ENCODE measurements around the gene GNAI3. TPM values are rescaled to one million over a fixed set of nuclear protein-coding genes. Genes with fewer than 3 reads are reported as not detected.

GNAI3 gene

DNA sequence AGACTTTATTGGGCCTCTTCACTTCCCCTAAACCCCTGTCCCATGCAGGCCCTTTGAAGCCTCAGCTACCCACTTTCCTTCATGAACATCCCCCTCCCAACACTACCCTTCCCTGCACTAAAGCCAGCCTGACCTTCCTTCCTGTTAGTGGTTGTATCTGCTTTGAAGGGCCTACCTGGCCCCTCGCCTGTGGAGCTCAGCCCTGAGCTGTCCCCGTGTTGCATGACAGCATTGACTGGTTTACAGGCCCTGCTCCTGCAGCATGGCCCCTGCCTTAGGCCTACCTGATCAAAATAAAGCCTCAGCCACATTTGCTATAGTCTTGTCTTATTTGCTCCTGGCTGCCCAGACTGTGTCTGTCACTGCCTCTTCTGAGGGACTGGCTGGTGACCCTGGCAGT, 113.0 kb downstream of the GNAI3 start:
- Histone ChIP-seq H2AK5ac (ENCODE audit: low read length, severe bottlenecking) (no peak overlapping the region), H3K27me3 (ENCODE audit: control insufficient read depth in 1 of 2, insufficient read depth in 1 of 2, low read length in 2 of 2) (no peaks in the 10 kb centered on the region), H3K14ac (ENCODE audit: low read length in 2 of 2) (no peak overlapping the region), H2BK120ac (ENCODE audit: low read depth, low read length) (no peak overlapping the region), H3K27ac (ENCODE audit: low read length, poor library complexity, severe bottlenecking) (no peak overlapping the region), H2BK15ac (ENCODE audit: low read depth, poor library complexity, severe bottlenecking) (no peak overlapping the region), H2BK12ac (ENCODE audit: low read length in 2 of 2) (no peak overlapping the region), H3K4me2 (ENCODE audit: low read length, poor library complexity, severe bottlenecking) (no peak overlapping the region), H2AFZ (ENCODE audit: low read depth, low read length) (no peak overlapping the region), H3K4ac (ENCODE audit: low read depth in 1 of 2, low read length in 2 of 2) (no peak overlapping the region), H3K4me3 (ENCODE audit: insufficient read depth in 1 of 2, low read depth in 1 of 2, low read length in 2 of 2) (no peak overlapping the region), H3K36me3 (ENCODE audit: control insufficient read depth in 1 of 2, insufficient read depth in 2 of 2, low read depth in 1 of 2, low read length in 2 of 2) (peaks cover 7% of the 10 kb centered on the region in 2 experiments), H3K18ac (ENCODE audit: low read depth in 1 of 2, low read length in 2 of 2) (no peak overlapping the region), H3K79me1 (replicated peaks; ENCODE audit: low read length, poor library complexity, severe bottlenecking) (no peaks in the 10 kb centered on the region), H3K23ac (ENCODE audit: low read length in 2 of 2) (peak overlapping the region in 1 of 2 experiments; percentile 52), H3K9ac (ENCODE audit: low read length) (no peak overlapping the region), H3K4me1 (ENCODE audit: control insufficient read depth, insufficient read depth, low read depth, low read length) (peaks cover 19% of the 10 kb centered on the region), H3K9me3 (ENCODE audit: control insufficient read depth, low read length) (no peaks in the 10 kb centered on the region), H4K8ac (ENCODE audit: low read length) (no peak overlapping the region), H2BK5ac (ENCODE audit: low read depth, low read length, poor library complexity, severe bottlenecking) (no peak overlapping the region), H4K91ac (ENCODE audit: low read length) (no peak overlapping the region)
- DNase-seq, result no peak
- 93% methylated on average over 2 of the region's 2 CpGs for WGBS

DNA sequence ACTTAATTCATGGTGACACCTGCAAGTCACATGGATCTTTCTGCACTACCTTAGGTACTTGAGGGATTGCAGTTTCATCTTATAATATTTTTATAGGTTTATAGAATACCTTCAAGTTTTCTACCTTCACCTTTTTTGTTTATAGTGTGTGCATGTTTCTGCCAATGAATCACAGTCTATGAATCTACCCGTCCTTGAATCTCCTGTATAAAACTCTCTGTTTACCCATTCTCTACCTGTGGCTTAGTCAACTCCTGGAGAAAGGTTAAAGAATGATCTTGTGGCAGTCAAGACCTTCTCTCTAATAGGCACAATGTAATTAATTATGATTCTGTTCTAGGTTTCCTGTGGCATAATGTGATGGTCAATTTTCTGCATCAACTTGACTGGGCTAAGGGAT, 116.3 kb downstream of the GNAI3 start:
- Histone ChIP-seq H2AK5ac (ENCODE audit: low read length, severe bottlenecking) (no peak overlapping the region), H3K27ac (ENCODE audit: low read length, poor library complexity, severe bottlenecking) (no peak overlapping the region), H3K23ac (ENCODE audit: low read length in 2 of 2) (no peak overlapping the region), H3K14ac (ENCODE audit: low read length in 2 of 2) (no peak overlapping the region), H3K9me3 (ENCODE audit: control insufficient read depth, low read length) (no peaks in the 10 kb centered on the region), H3K79me1 (replicated peaks; ENCODE audit: low read length, poor library complexity, severe bottlenecking) (no peaks in the 10 kb centered on the region), H3K27me3 (ENCODE audit: control insufficient read depth in 1 of 2, insufficient read depth in 1 of 2, low read length in 2 of 2) (no peaks in the 10 kb centered on the region), H3K4me3 (ENCODE audit: insufficient read depth in 1 of 2, low read depth in 1 of 2, low read length in 2 of 2) (no peak overlapping the region), H2BK12ac (ENCODE audit: low read length in 2 of 2) (no peak overlapping the region), H2BK15ac (ENCODE audit: low read depth, poor library complexity, severe bottlenecking) (no peak overlapping the region), H3K9ac (ENCODE audit: low read length) (no peak overlapping the region), H3K18ac (ENCODE audit: low read depth in 1 of 2, low read length in 2 of 2) (no peak overlapping the region), H4K91ac (ENCODE audit: low read length) (no peak overlapping the region), H3K4me2 (ENCODE audit: low read length, poor library complexity, severe bottlenecking) (no peak overlapping the region), H2AFZ (ENCODE audit: low read depth, low read length) (no peak overlapping the region), H3K4ac (ENCODE audit: low read depth in 1 of 2, low read length in 2 of 2) (no peak overlapping the region), H3K4me1 (ENCODE audit: control insufficient read depth, insufficient read depth, low read depth, low read length) (peaks cover 13% of the 10 kb centered on the region), H2BK120ac (ENCODE audit: low read depth, low read length) (no peak overlapping the region), H2BK5ac (ENCODE audit: low read depth, low read length, poor library complexity, severe bottlenecking) (no peak overlapping the region), H4K8ac (ENCODE audit: low read length) (no peak overlapping the region), H3K36me3 (ENCODE audit: control insufficient read depth in 1 of 2, insufficient read depth in 2 of 2, low read depth in 1 of 2, low read length in 2 of 2) (peaks cover 2 to 7% of the 10 kb centered on the region in 2 experiments)
- no CpG with 5 or more reads among the region's 1 CpG for whole genome bisulfite sequencing
- no peak for DNase-seq

DNA sequence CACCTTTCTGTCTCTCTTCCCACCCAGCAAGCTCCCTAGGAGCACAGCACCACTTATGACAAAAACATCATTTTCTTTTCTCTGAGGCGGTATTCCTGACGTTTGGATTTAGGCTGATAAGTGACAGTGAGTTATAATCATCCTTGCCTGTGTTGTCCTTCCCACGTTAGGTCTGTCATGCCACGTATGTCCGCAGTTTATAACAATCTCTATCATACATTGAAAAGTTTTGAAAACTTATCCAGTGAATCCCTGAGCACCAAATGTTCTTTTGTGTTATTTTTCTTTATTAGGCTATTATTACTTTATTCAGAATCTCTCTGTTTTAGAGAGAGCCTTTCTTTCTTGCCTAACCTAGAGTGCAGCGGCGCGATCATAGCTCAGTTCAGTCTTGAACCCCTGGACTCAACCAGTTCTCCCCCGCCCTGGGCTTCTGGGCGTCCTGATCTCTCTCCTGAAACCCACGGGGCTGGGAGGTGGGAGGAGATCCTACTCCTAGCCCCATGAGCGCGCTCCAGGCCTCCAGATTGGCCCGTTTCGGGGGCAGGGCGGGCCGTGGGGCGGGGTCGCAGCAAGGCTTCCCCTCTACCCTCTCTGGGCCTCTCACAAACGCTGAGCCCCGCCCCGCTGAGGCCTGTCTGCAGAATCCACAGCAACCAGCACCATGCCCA, 119.2 kb downstream of the GNAI3 start, which contains the start of gene GSTM2:
Gene GSTM2, plus strand, starts transcription at position 606 of the 671 bp plus-strand sequence. Its CDS starts 59 bp downstream, at position 665.
- H3K27ac ChIP-seq (ENCODE audit: low read length, poor library complexity, severe bottlenecking), result no peak within 1 kb of the TSS

More for the DNA sequence above, 119.2 kb downstream of the GNAI3 start, which contains the start of gene GSTM2:
- WGBS, result 28% methylated on average over 14 of the region's 22 CpGs
- H3K79me1 ChIP-seq (replicated peaks; ENCODE audit: low read length, poor library complexity, severe bottlenecking), result peaks cover 1% of the 10 kb centered on the region
- no peak within 1 kb of the TSS for H2BK5ac ChIP-seq (ENCODE audit: low read depth, low read length, poor library complexity, severe bottlenecking)
- no peak within 1 kb of the TSS for H3K14ac ChIP-seq (ENCODE audit: low read length in 2 of 2)
- H2BK15ac ChIP-seq (ENCODE audit: low read depth, poor library complexity, severe bottlenecking), result no peak within 1 kb of the TSS
- no peak within 1 kb of the TSS for H2AK5ac ChIP-seq (ENCODE audit: low read length, severe bottlenecking)
- H2BK120ac ChIP-seq (ENCODE audit: low read depth, low read length), result peak within 1 kb of the TSS; percentile 49
- peak within 1 kb of the TSS; percentile 84 for H3K9ac ChIP-seq (ENCODE audit: low read length)
- H3K27me3 ChIP-seq (ENCODE audit: control insufficient read depth in 1 of 2, insufficient read depth in 1 of 2, low read length in 2 of 2), result no peaks in the 10 kb centered on the region
- H3K18ac ChIP-seq (ENCODE audit: low read depth in 1 of 2, low read length in 2 of 2), result peak within 1 kb of the TSS in 1 of 2 experiments; percentile 80
- no peaks in the 10 kb centered on the region for H3K9me3 ChIP-seq (ENCODE audit: control insufficient read depth, low read length)
- peak within 1 kb of the TSS; percentile 56 to 84 for H2BK12ac ChIP-seq (ENCODE audit: low read length in 2 of 2)
- no peak within 1 kb of the TSS for H3K23ac ChIP-seq (ENCODE audit: low read length in 2 of 2)
- H4K91ac ChIP-seq (ENCODE audit: low read length), result peak within 1 kb of the TSS; percentile 50
- H3K4me1 ChIP-seq (ENCODE audit: control insufficient read depth, insufficient read depth, low read depth, low read length), result peaks cover 9% of the 10 kb centered on the region
- H3K4ac ChIP-seq (ENCODE audit: low read depth in 1 of 2, low read length in 2 of 2), result peak within 1 kb of the TSS; percentile 17 to 91
- peak; percentile 91 for DNase-seq
- H4K8ac ChIP-seq (ENCODE audit: low read length), result peak within 1 kb of the TSS; percentile 60
- H3K4me3 ChIP-seq (ENCODE audit: insufficient read depth in 1 of 2, low read depth in 1 of 2, low read length in 2 of 2), result peak within 1 kb of the TSS; percentile 63 to 85
- peak within 1 kb of the TSS; percentile 73 for H2AFZ ChIP-seq (ENCODE audit: low read depth, low read length)
- H3K36me3 ChIP-seq (ENCODE audit: control insufficient read depth in 1 of 2, insufficient read depth in 2 of 2, low read depth in 1 of 2, low read length in 2 of 2), result peaks cover 0 to 16% of the 10 kb centered on the region in 2 experiments
- H3K4me2 ChIP-seq (ENCODE audit: low read length, poor library complexity, severe bottlenecking), result peak within 1 kb of the TSS; percentile 73

Small RNAs within 50 kb of the gene (small RNA-seq; reads per million reads assigned to genes)
- not detected for gene RNU6V (ENCODE audit: low read depth)
